Keratinocyte (primary cell): ENCODE results near the gene RHOC. TPM values are rescaled to one million over a fixed set of nuclear protein-coding genes. Genes with fewer than 3 reads are reported as not detected.

ENCODE experiments used
- DNase-seq: peaks from one replicate; pipeline ENCODE4 v3.0.0-alpha.2; 2011; ENCODE audit warnings: low read depth, missing footprints, low spot score
- FAIRE-seq: peaks from 2 replicates; lab custom pipeline; 2011; peaks lifted over from hg19 to GRCh38; lab: Jason Lieb, UNC
- H2AFZ ChIP-seq: 2 replicates; pipeline ENCODE4 v1.6.0; 2012; ENCODE audit warnings: low read length, control low read depth, inconsistent platforms; ENCODE audit not compliant: control insufficient read depth
- H3K27ac ChIP-seq: 2 replicates; pipeline ENCODE4 v1.5.1; 2011; ENCODE audit warnings: low read length; ENCODE audit not compliant: control insufficient read depth, insufficient read depth
- H3K27me3 ChIP-seq: 3 replicates; pipeline ENCODE4 v1.6.0; 2011; ENCODE audit warnings: low read length; ENCODE audit not compliant: control insufficient read depth, insufficient read depth; ENCODE audit errors: extremely low read depth
- H3K36me3 ChIP-seq, 2 experiments: 2 replicates in 1 of 2; 3 replicates in 1 of 2; pipeline ENCODE4 v1.5.1; 2011; ENCODE audit warnings: low read length in 2 of 2, mild to moderate bottlenecking in 1 of 2; ENCODE audit not compliant: control insufficient read depth in 2 of 2, insufficient read depth in 2 of 2; ENCODE audit errors: extremely low read depth in 1 of 2
- H3K4me1 ChIP-seq: 3 replicates; pipeline ENCODE4 v1.5.1; 2011; ENCODE audit warnings: low read length; ENCODE audit not compliant: control insufficient read depth, insufficient read depth; ENCODE audit errors: extremely low read depth
- H3K4me2 ChIP-seq: 3 replicates; pipeline ENCODE4 v1.6.0; 2011; ENCODE audit warnings: low read depth, low read length; ENCODE audit not compliant: control insufficient read depth, insufficient read depth; ENCODE audit errors: extremely low read depth
- H3K4me3 ChIP-seq, 3 experiments: fragments of 200-600 bp in 1 of 3; sonication (generic) in 1 of 3; 2 replicates in 2 of 3; 3 replicates in 1 of 3; pipeline ENCODE4 v1.5.1; 2011 to 2016; ENCODE audit warnings: low read length in 3 of 3, mild to moderate bottlenecking in 3 of 3, control low read depth in 2 of 3, inconsistent platforms in 1 of 3, low read depth in 1 of 3, mixed read lengths in 1 of 3, mixed run types in 1 of 3, moderate library complexity in 1 of 3; ENCODE audit not compliant: control insufficient read depth in 2 of 3, insufficient read depth in 2 of 3; ENCODE audit errors: extremely low read depth in 1 of 3
- H3K79me2 ChIP-seq: 2 replicates; pipeline ENCODE4 v1.6.0; 2012; ENCODE audit warnings: low read length; ENCODE audit not compliant: control insufficient read depth, insufficient read depth
- H3K9ac ChIP-seq: 3 replicates; pipeline ENCODE4 v1.6.0; 2011; ENCODE audit warnings: low read length; ENCODE audit not compliant: control insufficient read depth, insufficient read depth; ENCODE audit errors: extremely low read depth
- H3K9me1 ChIP-seq: 3 replicates; pipeline ENCODE4 v1.6.0; 2011; ENCODE audit warnings: low read length; ENCODE audit not compliant: control insufficient read depth, insufficient read depth; ENCODE audit errors: extremely low read depth
- H3K9me3 ChIP-seq: 2 replicates; pipeline ENCODE4 v1.5.1; 2012; ENCODE audit warnings: low read depth, low read length; ENCODE audit not compliant: control insufficient read depth
- H4K20me1 ChIP-seq: 3 replicates; pipeline ENCODE4 v1.6.0; 2011; ENCODE audit warnings: low read length; ENCODE audit not compliant: control insufficient read depth, insufficient read depth; ENCODE audit errors: extremely low read depth
- EZH2 ChIP-seq: IDR thresholded peaks from one replicate; pipeline ENCODE4 v1.6.1; 2012; ENCODE audit warnings: inconsistent platforms, mild to moderate bottlenecking, low read length, moderate library complexity
- dilution Hi-C: fragments of 300-500 bp; cut with MboI; formaldehyde crosslinking; loops from one replicate; pipeline ENCODE4 v1.7.0; 2020; ENCODE audit warnings: low sequenced_read_pairs; ENCODE audit not compliant: extremely low pct_ligation_motif_present
- polyA plus RNA-seq, 5 experiments: library from polyadenylated mRNA; depleted of rRNA in 3 of 5; stranded (reverse) in 3 of 5; stranded (forward) in 1 of 5; unstranded in 1 of 5; fragments of >200 nt; gene quantifications; 1 replicate in 1 of 5; 2 replicates in 3 of 5; 3 replicates in 1 of 5; pipeline versions ENCODE4 v1.2.1 to v1.2.3, GENCODE V29; 2011 to 2012; ENCODE audit warnings: missing spikeins in 2 of 5, low read depth in 1 of 5, low replicate concordance in 1 of 5
- TF ChIP-seq, protein P1 (sequence below), 3 experiments: IDR thresholded peaks in 1 of 3; conservative IDR thresholded peaks in 1 of 3; optimal IDR thresholded peaks in 1 of 3; 2 replicates in 2 of 3; 3 replicates in 1 of 3; pipeline versions ENCODE3 to v1.5.1; 2011; ENCODE audit warnings: low read length in 3 of 3, mild to moderate bottlenecking in 3 of 3, moderate library complexity in 2 of 3, control low read depth in 1 of 3, inconsistent platforms in 1 of 3; ENCODE audit not compliant: insufficient read depth in 2 of 3; ENCODE audit errors: extremely low read depth in 1 of 3

RHOC gene
- polyA plus RNA-seq, 1 donor (not counting 4 experiments of a cell fraction or from before 2014, with no cell fraction given), result 639 TPM

DNA sequence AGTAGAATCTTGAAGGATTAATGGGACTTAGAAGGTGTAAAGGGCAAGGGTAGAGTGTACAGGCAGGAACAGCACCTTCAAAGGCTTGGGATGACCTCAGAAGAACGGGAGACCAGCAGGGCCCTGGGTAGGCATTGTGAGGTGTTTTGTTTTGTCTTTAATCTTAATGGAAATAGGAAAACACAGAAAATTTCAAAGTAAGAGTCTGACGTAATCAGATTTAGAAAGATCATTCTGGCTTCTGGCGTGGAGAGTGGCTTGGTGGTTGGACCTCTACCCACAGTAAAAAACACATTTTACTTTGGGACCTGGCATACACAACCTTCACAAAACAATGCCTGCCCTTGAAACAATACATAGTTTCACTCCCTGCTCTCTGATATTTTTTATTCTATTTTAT, 28.3 kb downstream of the RHOC start:
- no peak for DNase-seq
- Histone ChIP-seq H3K4me2 (no peak overlapping the region), H3K4me1 (peaks cover 16% of the 10 kb centered on the region), H3K27me3 (no peaks in the 10 kb centered on the region), H4K20me1 (no peaks in the 10 kb centered on the region), H3K4me3 (no peak overlapping the region), H3K9me1 (no peaks in the 10 kb centered on the region), H2AFZ (no peak overlapping the region), H3K36me3 (no peaks in the 10 kb centered on the region), H3K9me3 (no peaks in the 10 kb centered on the region), H3K79me2 (peaks cover 18% of the 10 kb centered on the region), H3K27ac (no peak overlapping the region), H3K9ac (no peak overlapping the region)
- dilution Hi-C loops, result no loop called here
- no peak for FAIRE-seq
- no peak for TF ChIP-seq EZH2
- TF ChIP-seq, protein P1, sequence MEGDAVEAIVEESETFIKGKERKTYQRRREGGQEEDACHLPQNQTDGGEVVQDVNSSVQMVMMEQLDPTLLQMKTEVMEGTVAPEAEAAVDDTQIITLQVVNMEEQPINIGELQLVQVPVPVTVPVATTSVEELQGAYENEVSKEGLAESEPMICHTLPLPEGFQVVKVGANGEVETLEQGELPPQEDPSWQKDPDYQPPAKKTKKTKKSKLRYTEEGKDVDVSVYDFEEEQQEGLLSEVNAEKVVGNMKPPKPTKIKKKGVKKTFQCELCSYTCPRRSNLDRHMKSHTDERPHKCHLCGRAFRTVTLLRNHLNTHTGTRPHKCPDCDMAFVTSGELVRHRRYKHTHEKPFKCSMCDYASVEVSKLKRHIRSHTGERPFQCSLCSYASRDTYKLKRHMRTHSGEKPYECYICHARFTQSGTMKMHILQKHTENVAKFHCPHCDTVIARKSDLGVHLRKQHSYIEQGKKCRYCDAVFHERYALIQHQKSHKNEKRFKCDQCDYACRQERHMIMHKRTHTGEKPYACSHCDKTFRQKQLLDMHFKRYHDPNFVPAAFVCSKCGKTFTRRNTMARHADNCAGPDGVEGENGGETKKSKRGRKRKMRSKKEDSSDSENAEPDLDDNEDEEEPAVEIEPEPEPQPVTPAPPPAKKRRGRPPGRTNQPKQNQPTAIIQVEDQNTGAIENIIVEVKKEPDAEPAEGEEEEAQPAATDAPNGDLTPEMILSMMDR (optimal IDR thresholded peaks at IDR 0.05 in 1 of 3, IDR thresholded peaks at IDR 0.05 in 1 of 3, conservative IDR thresholded peaks at IDR 0.05 in 1 of 3; ENCODE audit: extremely low read depth in 1 of 3, insufficient read depth in 2 of 3, low read length in 3 of 3), result no peak

DNA sequence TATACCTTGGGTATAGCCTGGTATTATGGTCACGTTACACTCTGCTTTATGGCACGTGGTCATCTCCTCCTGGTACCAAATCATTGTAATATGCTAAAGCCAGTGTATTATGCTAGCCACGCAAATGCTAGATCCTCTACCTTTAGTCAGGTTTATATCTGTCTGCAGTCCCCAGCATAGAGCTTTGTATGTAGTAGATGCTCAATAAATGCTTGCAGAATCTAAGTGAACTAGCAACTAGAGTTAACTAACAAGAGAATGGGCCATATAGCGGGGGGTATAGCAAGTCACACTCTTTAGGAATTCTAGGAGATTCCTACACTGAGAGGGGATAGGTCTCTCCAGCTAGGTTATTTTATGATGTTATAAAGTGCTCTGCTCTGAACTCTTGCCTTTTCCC, 29.4 kb downstream of the RHOC start:
- FAIRE-seq, result no peak
- Histone ChIP-seq H3K36me3 (no peaks in the 10 kb centered on the region), H3K27me3 (no peaks in the 10 kb centered on the region), H3K9me3 (no peaks in the 10 kb centered on the region), H3K27ac (no peak overlapping the region), H3K4me1 (peaks cover 20% of the 10 kb centered on the region), H4K20me1 (no peaks in the 10 kb centered on the region), H3K9ac (no peak overlapping the region), H3K79me2 (peaks cover 18% of the 10 kb centered on the region), H2AFZ (no peak overlapping the region), H3K9me1 (no peaks in the 10 kb centered on the region), H3K4me2 (no peak overlapping the region), H3K4me3 (no peak overlapping the region)
- DNase-seq, result no peak
- TF ChIP-seq, protein P1 (optimal IDR thresholded peaks at IDR 0.05 in 1 of 3, IDR thresholded peaks at IDR 0.05 in 1 of 3, conservative IDR thresholded peaks at IDR 0.05 in 1 of 3; ENCODE audit: extremely low read depth in 1 of 3, insufficient read depth in 2 of 3, low read length in 3 of 3), result no peak
- dilution Hi-C loops, result no loop called here
